HepG2 (cell line): ENCODE measurements around the gene DHX29. TPM values are rescaled to one million over a fixed set of nuclear protein-coding genes. Genes with fewer than 3 reads are reported as not detected.

Experiments used
- ATAC-seq: fragments of 200-7000 bp; cut with Tn5 transposase; 3 replicates; pipeline ENCODE4 v1.9.1; 2020; ENCODE audit warnings: mild to moderate bottlenecking, moderate library complexity
- BruUV-seq: library from RNA; stranded (reverse); fragments of 400-500 nt; replicated peaks from 2 replicates; lab custom pipeline; 2021; lab: Mats Ljungman, UMichigan
- CTCF ChIA-PET: fragments of 300-600 bp; formaldehyde crosslinking; extraction: SDS; loops from one replicate; lab custom pipeline; 2021; ENCODE audit warnings: low total read pairs, inconsistent platforms, low intra/inter-chr PET ratio; lab: Yijun Ruan, JAX
- POLR2A ChIA-PET: fragments of 350-600 bp; sonication (Branson Sonifier 250); formaldehyde crosslinking; loops from one replicate; lab custom pipeline; 2020; ENCODE audit warnings: antibody characterized with exemption, inconsistent platforms; lab: Yijun Ruan, JAX
- DNase-seq: peaks from one replicate; pipeline ENCODE4 v3.0.0-alpha.2; 2015; ENCODE audit warnings: low spot score
- FAIRE-seq: peaks from 3 replicates; lab custom pipeline; 2011; peaks lifted over from hg19 to GRCh38; lab: Jason Lieb, UNC
- H2AFZ ChIP-seq: one replicate; pipeline ENCODE4 v1.6.1; 2011; ENCODE audit warnings: low read length, inconsistent platforms
- H3K27ac ChIP-seq: fragments of 300-600 bp; 3 replicates; pipeline ENCODE4 v1.8.0; 2011; ENCODE audit warnings: mixed run types, mild to moderate bottlenecking, mixed read lengths, low read length, inconsistent platforms; ENCODE audit not compliant: insufficient read depth; ENCODE audit errors: extremely low read length
- H3K27me3 ChIP-seq, 2 experiments: fragments of 200-600 bp in 1 of 2; 2 replicates in 1 of 2; 3 replicates in 1 of 2; pipeline versions ENCODE4 v1.6.0 to v1.8.0; 2011; ENCODE audit warnings: low read length in 2 of 2, mild to moderate bottlenecking in 2 of 2, moderate library complexity in 2 of 2, inconsistent platforms in 1 of 2; ENCODE audit not compliant: insufficient read depth in 2 of 2, control insufficient read depth in 1 of 2
- H3K36me3 ChIP-seq, 2 experiments: fragments of 200-600 bp in 1 of 2; replicated peaks in 1 of 2; 2 replicates in 1 of 2; 3 replicates in 1 of 2; pipeline versions ENCODE4 v1.5.1 to v1.8.0; 2011; ENCODE audit warnings: low read length in 2 of 2, inconsistent platforms in 1 of 2; ENCODE audit not compliant: insufficient read depth in 2 of 2, control insufficient read depth in 1 of 2
- H3K4me1 ChIP-seq: 2 replicates; pipeline ENCODE4 v1.5.1; 2012; ENCODE audit warnings: low read length, inconsistent platforms; ENCODE audit not compliant: insufficient read depth
- H3K4me2 ChIP-seq: 2 replicates; pipeline ENCODE4 v1.6.0; 2011; ENCODE audit warnings: low read depth, low read length, inconsistent platforms
- H3K4me3 ChIP-seq, 3 experiments: fragments of 200-600 bp in 1 of 3; sonication (generic), shearing (Covaris generic) in 1 of 3; replicated peaks in 1 of 3; 2 replicates each; pipeline ENCODE4 v1.5.1; 2011 to 2016; ENCODE audit warnings: low read length in 3 of 3, inconsistent platforms in 2 of 3, low read depth in 2 of 3, mild to moderate bottlenecking in 2 of 3, control low read depth in 1 of 3, mixed read lengths in 1 of 3; ENCODE audit not compliant: insufficient read depth in 1 of 3
- H3K79me2 ChIP-seq: one replicate; pipeline ENCODE4 v1.6.1; 2011; ENCODE audit warnings: low read length, inconsistent platforms; ENCODE audit not compliant: insufficient read depth
- H3K9ac ChIP-seq: 2 replicates; pipeline ENCODE4 v1.6.0; 2011; ENCODE audit warnings: mild to moderate bottlenecking, low read depth, low read length, inconsistent platforms; ENCODE audit not compliant: insufficient read depth
- H3K9me3 ChIP-seq: 2 replicates; pipeline ENCODE4 v1.5.1; 2012; ENCODE audit warnings: mild to moderate bottlenecking, low read length
- H4K20me1 ChIP-seq: 2 replicates; pipeline ENCODE4 v1.6.0; 2011; ENCODE audit warnings: inconsistent platforms, mild to moderate bottlenecking, low read length, moderate library complexity; ENCODE audit not compliant: insufficient read depth
- CENPT ChIP-seq: sonication (generic); formaldehyde crosslinking; IDR thresholded peaks from 2 replicates; pipeline ENCODE4 v1.8.0; 2022; ENCODE audit warnings: low read depth, mild to moderate bottlenecking, moderate library complexity, missing genetic modification reagents
- EEA1 ChIP-seq: sonication (generic); formaldehyde crosslinking; IDR thresholded peaks from 2 replicates; pipeline ENCODE4 v1.5.1; 2020; ENCODE audit warnings: mild to moderate bottlenecking, missing genetic modification reagents, borderline replicate concordance
- PCBP1 ChIP-seq: fragments of 200-400 bp; formaldehyde crosslinking; IDR thresholded peaks from 2 replicates; pipeline ENCODE4 v1.6.1; 2017; ENCODE audit warnings: mild to moderate bottlenecking, low read depth, low read length, borderline replicate concordance
- PPARG ChIP-seq: conservative IDR thresholded peaks from 2 replicates; pipeline ENCODE4 v1.6.1; 2016; ENCODE audit warnings: missing biosample characterization, missing genetic modification reagents
- RXRB ChIP-seq: IDR thresholded peaks from 2 replicates; pipeline ENCODE4 v1.6.1; 2016; ENCODE audit warnings: borderline replicate concordance, missing genetic modification reagents, missing compliant biosample characterization
- UBTF ChIP-seq: sonication (generic); formaldehyde crosslinking; IDR thresholded peaks from 2 replicates; pipeline ENCODE4 v1.4.0; 2020; ENCODE audit warnings: mild to moderate bottlenecking, missing genetic modification reagents
- ZFP91 ChIP-seq: sonication (generic); formaldehyde crosslinking; IDR thresholded peaks from 2 replicates; pipeline ENCODE4 v1.9.0; 2022; ENCODE audit warnings: missing genetic modification reagents, mild to moderate bottlenecking, borderline replicate concordance
- ZNF3 ChIP-seq: IDR thresholded peaks from 2 replicates; pipeline ENCODE4 v1.7.0; 2017; ENCODE audit warnings: inconsistent platforms
- ZNF362 ChIP-seq: sonication (generic); formaldehyde crosslinking; IDR thresholded peaks from 2 replicates; pipeline ENCODE4 v1.4.0; 2020; ENCODE audit warnings: missing genetic modification reagents, mild to moderate bottlenecking, borderline replicate concordance
- ZNF446 ChIP-seq: sonication (generic); formaldehyde crosslinking; IDR thresholded peaks from 2 replicates; pipeline ENCODE4 v1.5.0; 2020; ENCODE audit warnings: mild to moderate bottlenecking, missing genetic modification reagents
- ZNF709 ChIP-seq: sonication (generic); formaldehyde crosslinking; IDR thresholded peaks from 2 replicates; pipeline ENCODE4 v1.5.0; 2020; ENCODE audit warnings: mild to moderate bottlenecking, missing genetic modification reagents
- ZNF746 ChIP-seq: sonication (generic); formaldehyde crosslinking; IDR thresholded peaks from 2 replicates; pipeline ENCODE4 v1.8.0; 2022; ENCODE audit warnings: mild to moderate bottlenecking, missing genetic modification reagents
- in situ Hi-C: cut with HindIII; loops from 2 replicates; pipeline ENCODE4 v1.10.0; 2017; ENCODE audit warnings: low pct_unique_long_range_greater_than_20kb; ENCODE audit not compliant: extremely low pct_ligation_motif_present
- intact Hi-C: fragments of 100-400 bp; cut with micrococcal nuclease; formaldehyde crosslinking; loops from one replicate; pipeline ENCODE4 v1.10.0; 2022; ENCODE audit not compliant: unreplicated experiment
- polyA plus RNA-seq, 8 experiments: library from polyadenylated mRNA; depleted of rRNA in 3 of 8; stranded (reverse) in 7 of 8; unstranded in 1 of 8; fragments of >200 nt; fragmentation: Illumina TruSeq in 4 of 8; extraction: Trizol in 4 of 8; gene quantifications; 2 replicates each; pipeline versions ENCODE4 v1.2.1 to v1.2.3, GENCODE V29; 2011 to 2016; ENCODE audit warnings: low read depth in 4 of 8, missing spikeins in 1 of 8, mixed read lengths in 1 of 8; ENCODE audit not compliant: insufficient read depth in 1 of 8
- total RNA-seq, 5 experiments: library from RNA; depleted of rRNA; stranded (reverse); fragments of >200 nt; fragmentation: Illumina TruSeq; extraction: Trizol; gene quantifications; 2 replicates each; pipeline ENCODE4 v1.2.3, GENCODE V29; 2016; ENCODE audit warnings: low read depth in 1 of 5

DHX29 gene
- total and polyA plus RNA-seq, 2 of the 13 experiments (the other 11 are each of a cell fraction or from before 2014, with no cell fraction given) = 1.9 to 22.0 TPM

GRCh38 chr5:55225346-55225745 is 82.1 kb downstream of the DHX29 start:
- intact Hi-C loops = loop anchor here (5.0 kb wide), 2 partner anchors 38 to 467 kb away; no protein-coding TSS in a partner anchor
- CTCF ChIA-PET = interaction anchor here (1.2 to 1.9 kb wide), 2 partner anchors 53 to 466 kb away, joined by 3 to 5 read pairs; no protein-coding TSS in a partner anchor

More at GRCh38 chr5:55225346-55225745, 82.1 kb downstream of the DHX29 start:
- in situ Hi-C loops = no loop called here
- peaks cover 1 to 51% of the 10 kb centered on the region in 2 experiments for H3K27me3 ChIP-seq
- no peaks in the 10 kb centered on the region for H3K9me3 ChIP-seq
- no peak for DNase-seq
- H3K4me1 ChIP-seq = no peaks in the 10 kb centered on the region; the same call in 1 of the 2 replicates
- H3K36me3 ChIP-seq = no peaks in the 10 kb centered on the region
- H3K79me2 ChIP-seq = no peaks in the 10 kb centered on the region
- no peak for FAIRE-seq
- no peak overlapping the region for H3K27ac ChIP-seq
- no peak overlapping the region for H3K9ac ChIP-seq
- ATAC-seq = no peak
- no peak for TF ChIP-seq PCBP1
- TF ChIP-seq ZNF746 = no peak
- TF ChIP-seq ZNF446 (CRISPR knock-in tag) = no peak
- no peak for TF ChIP-seq CENPT (CRISPR knock-in tag)
- no peak for TF ChIP-seq ZNF3 (CRISPR knock-in tag)
- no peak for TF ChIP-seq PPARG (CRISPR knock-in tag)
- TF ChIP-seq ZNF709 (CRISPR knock-in tag) = no peak
- no peak for TF ChIP-seq UBTF (CRISPR knock-in tag)
- TF ChIP-seq ZFP91 (CRISPR knock-in tag) = no peak
- no peak for TF ChIP-seq ZNF362 (CRISPR knock-in tag)
- no peak for TF ChIP-seq RXRB (CRISPR knock-in tag)
- TF ChIP-seq EEA1 (CRISPR knock-in tag) = no peak
- no peaks in the 10 kb centered on the region for H4K20me1 ChIP-seq
- H3K4me2 ChIP-seq = no peak overlapping the region
- BruUV-seq = no TSS peak
- POLR2A ChIA-PET = no interaction called here
- H2AFZ ChIP-seq = no peak overlapping the region
- H3K4me3 ChIP-seq = no peak overlapping the region
